ENCODE data around the gene PDE4D. TPM values are rescaled to one million over a fixed set of nuclear protein-coding genes. Genes with fewer than 3 reads are reported as not detected.
A peak's percentile ranks its signal among the peaks of the same experiment; 100 is the strongest.

Gene PDE4D
- total and polyA plus RNA-seq, 12 donors, result 1.2 to 18.9 (median 2.1) TPM

- 4 to 6% (median 5%) methylated on average over 15 to 16 of the region's 16 CpGs for WGBS, 4 donors
- Histone ChIP-seq H3K4me3 (peak overlapping the region in 2 of 4 donors; percentile 7 to 51), H3K36me3 (replicated peaks in 1 of 2) (no peaks in the 10 kb centered on the region), H3K4me1 (replicated peaks in 1 of 2) (peaks cover 0 to 10% of the 10 kb centered on the region in 2 donors), H3K27ac (peak overlapping the region in 2 of 5 donors; percentile 51 to 70), H3K27me3 (peaks cover 4% of the 10 kb centered on the region), H3K9me3 (replicated peaks in 1 of 3) (no peaks in the 10 kb centered on the region)
- peak in 3 of 7 donors; percentile 10 to 23 (median 20) for DNase-seq
- TF ChIP-seq CTCF (IDR thresholded peaks at IDR 0.05) (no peak), POLR2A (IDR thresholded peaks at IDR 0.05) (no peak)
- intact Hi-C loops (cut with DNase I), result no loop called here
Measured at GRCh38 chr5:59275510-59276324, 617.8 kb downstream of the PDE4D start.

- TF ChIP-seq CTCF (IDR thresholded peaks at IDR 0.05), result no peak
- TF ChIP-seq POLR2A (IDR thresholded peaks at IDR 0.05), result no peak
- no peak for DNase-seq
- Histone ChIP-seq H3K36me3 (replicated peaks in 1 of 2) (no peaks in the 10 kb centered on the region), H3K27me3 (peaks cover 4% of the 10 kb centered on the region), H3K27ac (peak overlapping the region in 2 of 5 donors; percentile 51 to 70), H3K4me1 (replicated peaks in 1 of 2) (peaks cover 0 to 10% of the 10 kb centered on the region in 2 donors), H3K9me3 (replicated peaks in 1 of 3) (no peaks in the 10 kb centered on the region), H3K4me3 (peak overlapping the region in 1 of 4 donors; percentile 51)
- 11 to 22% (median 15%) methylated on average over 5 of the region's 5 CpGs for WGBS, 4 donors
- intact Hi-C loops (cut with DNase I), result no loop called here
Measured at GRCh38 chr5:59275170-59275509, 618.4 kb downstream of the PDE4D start.

- TF ChIP-seq POLR2A (IDR thresholded peaks at IDR 0.05) (no peak), CTCF (IDR thresholded peaks at IDR 0.05) (no peak)
- H3K9me3 ChIP-seq (replicated peaks in 1 of 3), result no peaks in the 10 kb centered on the region
- no peak overlapping the region for H3K4me3 ChIP-seq
- no peak overlapping the region for H3K27ac ChIP-seq
- no peak for DNase-seq
- H3K4me1 ChIP-seq (replicated peaks in 1 of 2), result peaks cover 0 to 10% of the 10 kb centered on the region in 2 donors
- intact Hi-C loops (cut with DNase I), result no loop called here
- peaks cover 4% of the 10 kb centered on the region for H3K27me3 ChIP-seq
- WGBS, 4 donors, result 71 to 84% (median 75%) methylated on average over 4 of the region's 4 CpGs
- no peaks in the 10 kb centered on the region for H3K36me3 ChIP-seq (replicated peaks in 1 of 2)
Measured at GRCh38 chr5:59274106-59274636, 619.4 kb downstream of the PDE4D start.

GRCh38 chr5:59272809-59273427 is 620.6 kb downstream of the PDE4D start:
- no peak overlapping the region for H3K4me3 ChIP-seq
- WGBS, 4 donors, result 80 to 86% (median 84%) methylated on average over 3 of the region's 3 CpGs

More at GRCh38 chr5:59272809-59273427, 620.6 kb downstream of the PDE4D start:
- no peaks in the 10 kb centered on the region for H3K9me3 ChIP-seq (replicated peaks in 1 of 3)
- DNase-seq, result no peak
- H3K27me3 ChIP-seq, result peaks cover 4% of the 10 kb centered on the region
- H3K4me1 ChIP-seq (replicated peaks in 1 of 2), result peaks cover 0 to 10% of the 10 kb centered on the region in 2 donors
- intact Hi-C loops (cut with DNase I), result no loop called here
- no peak overlapping the region for H3K27ac ChIP-seq
- no peaks in the 10 kb centered on the region for H3K36me3 ChIP-seq (replicated peaks in 1 of 2)
- TF ChIP-seq CTCF (IDR thresholded peaks at IDR 0.05) (no peak), POLR2A (IDR thresholded peaks at IDR 0.05) (no peak)
